ENCODE results near the gene UGP2. TPM values are rescaled to one million over a fixed set of nuclear protein-coding genes. Genes with fewer than 3 reads are reported as not detected.

UGP2 gene
- total and polyA plus RNA-seq, 10 of the 15 experiments (the other 5 are each of a cell fraction or from before 2014, with no cell fraction given), result 40.8 to 98.3 (median 76.1) TPM

GRCh38 chr2:63863707-63864106 lies 22.0 kb downstream of the UGP2 start:
- Histone ChIP-seq H4K20me1 (ENCODE audit: control insufficient read depth, insufficient read depth) (no peaks in the 10 kb centered on the region), H3K79me2 (ENCODE audit: control insufficient read depth, insufficient read depth, low read length) (no peaks in the 10 kb centered on the region; the same call in none of the 2 replicates), H3K36me3 (ENCODE audit: control insufficient read depth in 2 of 2, insufficient read depth in 2 of 2, low read length in 1 of 2) (peaks cover 0 to 7% of the 10 kb centered on the region in 2 experiments; a peak in 1 of 4 replicates), H3K27ac (ENCODE audit: control insufficient read depth, insufficient read depth) (no peak overlapping the region), H3K9me3 (replicated peaks; ENCODE audit: control insufficient read depth, insufficient read depth, low read length) (no peaks in the 10 kb centered on the region), H2AFZ (ENCODE audit: control insufficient read depth, low read depth, low read length) (no peak overlapping the region), H3K4me3 (no peak overlapping the region), H3K9ac (ENCODE audit: control insufficient read depth, insufficient read depth, low read length) (no peak overlapping the region), H3K4me2 (ENCODE audit: control insufficient read depth, insufficient read depth) (no peak overlapping the region), H3K27me3 (replicated peaks in 1 of 2; ENCODE audit: control insufficient read depth in 2 of 2, insufficient read depth in 2 of 2, low read length in 1 of 2) (no peaks in the 10 kb centered on the region), H3K4me1 (ENCODE audit: control insufficient read depth, insufficient read depth, low read length) (no peaks in the 10 kb centered on the region)
- SMC1A ChIA-PET (ENCODE audit: uncharacterized antibody, unreplicated experiment), result interaction anchor here (0.6 to 10.2 kb wide), 8 partner anchors 9 to 170 kb away, joined by 3 to 90 read pairs (median 4); partner anchors contain the start of gene UGP2
- ATAC-seq (no peak), FAIRE-seq (no peak), DNase-seq (ENCODE audit: low read depth, low spot score) (no peak)
- in situ Hi-C loops (cut with MboI), result no loop called here
- intact Hi-C loops (cut with micrococcal nuclease; ENCODE audit: unreplicated experiment), result loop anchor here (5.0 kb wide), 1 partner anchor 271 kb away; no protein-coding TSS in a partner anchor
- no peak for TF ChIP-seq SIN3A (IDR thresholded peaks at IDR 0.05; ENCODE audit: low read depth, low read length)
- no peak for TF ChIP-seq RB1 (IDR thresholded peaks at IDR 0.05; ENCODE audit: borderline replicate concordance)
- no peak for TF ChIP-seq JUNB (IDR thresholded peaks at IDR 0.05)
- TF ChIP-seq, protein P1, sequence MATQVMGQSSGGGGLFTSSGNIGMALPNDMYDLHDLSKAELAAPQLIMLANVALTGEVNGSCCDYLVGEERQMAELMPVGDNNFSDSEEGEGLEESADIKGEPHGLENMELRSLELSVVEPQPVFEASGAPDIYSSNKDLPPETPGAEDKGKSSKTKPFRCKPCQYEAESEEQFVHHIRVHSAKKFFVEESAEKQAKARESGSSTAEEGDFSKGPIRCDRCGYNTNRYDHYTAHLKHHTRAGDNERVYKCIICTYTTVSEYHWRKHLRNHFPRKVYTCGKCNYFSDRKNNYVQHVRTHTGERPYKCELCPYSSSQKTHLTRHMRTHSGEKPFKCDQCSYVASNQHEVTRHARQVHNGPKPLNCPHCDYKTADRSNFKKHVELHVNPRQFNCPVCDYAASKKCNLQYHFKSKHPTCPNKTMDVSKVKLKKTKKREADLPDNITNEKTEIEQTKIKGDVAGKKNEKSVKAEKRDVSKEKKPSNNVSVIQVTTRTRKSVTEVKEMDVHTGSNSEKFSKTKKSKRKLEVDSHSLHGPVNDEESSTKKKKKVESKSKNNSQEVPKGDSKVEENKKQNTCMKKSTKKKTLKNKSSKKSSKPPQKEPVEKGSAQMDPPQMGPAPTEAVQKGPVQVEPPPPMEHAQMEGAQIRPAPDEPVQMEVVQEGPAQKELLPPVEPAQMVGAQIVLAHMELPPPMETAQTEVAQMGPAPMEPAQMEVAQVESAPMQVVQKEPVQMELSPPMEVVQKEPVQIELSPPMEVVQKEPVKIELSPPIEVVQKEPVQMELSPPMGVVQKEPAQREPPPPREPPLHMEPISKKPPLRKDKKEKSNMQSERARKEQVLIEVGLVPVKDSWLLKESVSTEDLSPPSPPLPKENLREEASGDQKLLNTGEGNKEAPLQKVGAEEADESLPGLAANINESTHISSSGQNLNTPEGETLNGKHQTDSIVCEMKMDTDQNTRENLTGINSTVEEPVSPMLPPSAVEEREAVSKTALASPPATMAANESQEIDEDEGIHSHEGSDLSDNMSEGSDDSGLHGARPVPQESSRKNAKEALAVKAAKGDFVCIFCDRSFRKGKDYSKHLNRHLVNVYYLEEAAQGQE (IDR thresholded peaks at IDR 0.05; ENCODE audit: low read depth, low read length), result no peak
- TF ChIP-seq NBN (IDR thresholded peaks at IDR 0.05), result no peak
- TF ChIP-seq RFX5 (IDR thresholded peaks at IDR 0.05; ENCODE audit: low read depth, low read length), result no peak
- TF ChIP-seq SUPT20H (IDR thresholded peaks at IDR 0.05; ENCODE audit: borderline replicate concordance, control insufficient read depth, low read depth, low read length), result no peak
- TF ChIP-seq, protein P2, sequence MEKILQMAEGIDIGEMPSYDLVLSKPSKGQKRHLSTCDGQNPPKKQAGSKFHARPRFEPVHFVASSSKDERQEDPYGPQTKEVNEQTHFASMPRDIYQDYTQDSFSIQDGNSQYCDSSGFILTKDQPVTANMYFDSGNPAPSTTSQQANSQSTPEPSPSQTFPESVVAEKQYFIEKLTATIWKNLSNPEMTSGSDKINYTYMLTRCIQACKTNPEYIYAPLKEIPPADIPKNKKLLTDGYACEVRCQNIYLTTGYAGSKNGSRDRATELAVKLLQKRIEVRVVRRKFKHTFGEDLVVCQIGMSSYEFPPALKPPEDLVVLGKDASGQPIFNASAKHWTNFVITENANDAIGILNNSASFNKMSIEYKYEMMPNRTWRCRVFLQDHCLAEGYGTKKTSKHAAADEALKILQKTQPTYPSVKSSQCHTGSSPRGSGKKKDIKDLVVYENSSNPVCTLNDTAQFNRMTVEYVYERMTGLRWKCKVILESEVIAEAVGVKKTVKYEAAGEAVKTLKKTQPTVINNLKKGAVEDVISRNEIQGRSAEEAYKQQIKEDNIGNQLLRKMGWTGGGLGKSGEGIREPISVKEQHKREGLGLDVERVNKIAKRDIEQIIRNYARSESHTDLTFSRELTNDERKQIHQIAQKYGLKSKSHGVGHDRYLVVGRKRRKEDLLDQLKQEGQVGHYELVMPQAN (conservative IDR thresholded peaks at IDR 0.05), result no peak
- no peak for TF ChIP-seq RAD51 (IDR thresholded peaks at IDR 0.05)
- 100% methylated on average over 1 of the region's 1 CpG for WGBS (ENCODE audit: insufficient coverage, insufficient replicate concordance, low lambda C conversion rate, missing lambda C conversion rate)
- RAD21 ChIA-PET (ENCODE audit: unreplicated experiment), result interaction anchor here (0.7 to 4.9 kb wide), 4 partner anchors 11 to 172 kb away, joined by 3 to 38 read pairs (median 4); no protein-coding TSS in a partner anchor
- CTCF ChIA-PET, result interaction anchor here (0.5 to 14.9 kb wide), 6 partner anchors 9 to 320 kb away, joined by 3 to 170 read pairs (median 3); no protein-coding TSS in a partner anchor
- POLR2A ChIA-PET, result interaction anchor here (1.3 kb wide), 1 partner anchor 13 kb away, joined by 3 read pairs; no protein-coding TSS in a partner anchor
- no TSS peak for BruUV-seq (replicated peaks)
